Stimulated activated CD8-positive, alpha-beta memory T cell treated with anti-CD3 and anti-CD28 coated beads, Interleukin-12 subunit alpha, Interleukin-12 subunit beta, amount 100 ng/mL, for 4 hours (primary cell): ENCODE data around the gene SYS1.

ENCODE experiments used
- DNase-seq: peaks from one replicate; pipeline ENCODE4 v3.0.0-alpha.2; 2020; ENCODE audit warnings: low read depth

The SYS1 gene

GRCh38 chr20:45387274-45387673 lies 24.3 kb downstream of the SYS1 start:
- DNase-seq = no peak

DNA sequence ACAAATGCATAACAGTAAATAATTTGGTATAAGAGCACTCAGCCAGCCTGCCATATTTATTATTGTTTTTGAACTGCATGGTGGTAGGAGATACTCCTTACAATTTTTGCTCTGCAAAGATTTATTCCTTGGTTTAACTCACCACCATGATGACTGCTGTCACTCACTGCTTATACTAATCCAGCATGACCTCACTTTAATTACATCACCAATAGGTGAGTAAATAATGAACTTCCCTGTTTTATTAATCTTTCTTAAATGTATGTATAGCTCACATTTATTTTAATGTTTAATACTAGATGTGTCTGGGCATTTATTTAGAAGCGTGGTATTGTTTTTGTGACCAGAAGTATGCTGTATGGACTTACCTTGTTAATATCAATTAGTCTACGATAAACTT lies 28.0 kb downstream of the SYS1 start:
- DNase-seq = no peak

DNA sequence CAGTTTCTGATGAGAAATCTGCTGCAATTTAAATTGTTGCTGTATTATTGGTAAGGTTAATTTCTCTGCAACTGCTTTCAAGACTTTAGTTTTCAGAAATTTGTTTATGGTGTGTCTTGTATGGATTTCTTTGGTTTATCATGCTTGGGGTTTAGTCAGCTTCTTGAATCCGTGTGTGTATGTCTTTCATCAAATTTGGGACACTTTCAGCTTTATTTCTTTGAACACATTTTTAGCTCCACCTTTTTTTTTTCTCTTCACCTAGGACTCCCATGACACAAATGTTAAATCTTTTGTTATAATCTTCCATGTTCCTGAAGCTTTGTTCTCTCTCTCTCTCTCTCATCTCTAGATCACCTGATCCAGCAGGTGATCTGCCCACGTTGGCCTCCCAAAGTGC lies 28.6 kb downstream of the SYS1 start:
- DNase-seq = no peak

DNA sequence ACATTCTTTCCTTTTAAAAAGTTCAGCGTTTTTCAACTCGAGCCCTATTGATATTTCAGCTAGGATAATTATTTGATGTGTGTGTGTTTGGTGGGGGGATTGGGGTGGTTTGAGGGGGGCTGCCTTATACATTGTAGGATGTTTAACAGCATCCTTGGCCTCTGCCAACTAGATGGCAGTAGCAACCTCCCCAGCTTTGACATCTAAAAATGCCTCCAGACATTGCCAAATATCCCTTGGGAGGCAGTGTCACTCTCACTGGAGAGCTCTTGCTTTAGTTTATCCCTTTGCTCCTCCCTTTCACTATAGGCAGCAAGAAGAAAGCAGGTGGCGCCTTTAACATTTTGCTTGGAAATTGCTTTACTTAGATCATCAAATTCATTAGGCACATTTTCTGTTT lies 29.8 kb downstream of the SYS1 start:
- DNase-seq = no peak

GRCh38 chr20:45394221-45395113 lies 31.5 kb downstream of the SYS1 start:
- no peak for DNase-seq

DNA sequence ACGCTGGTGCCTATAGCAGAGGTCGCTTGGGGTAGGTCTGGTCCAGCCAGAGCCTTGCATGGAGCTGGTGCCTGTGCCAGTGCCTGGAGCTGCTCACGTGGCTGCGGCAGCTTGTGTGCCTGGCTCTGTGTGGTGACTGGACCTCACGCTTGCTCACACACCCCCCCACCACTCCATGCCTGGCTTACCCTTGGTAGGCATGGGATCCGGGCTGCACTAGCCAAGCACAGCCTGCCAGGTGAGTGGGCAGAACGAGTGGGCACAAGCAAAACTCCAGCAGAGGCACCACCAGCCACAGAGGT lies 32.1 kb downstream of the SYS1 start:
- no peak for DNase-seq

DNA sequence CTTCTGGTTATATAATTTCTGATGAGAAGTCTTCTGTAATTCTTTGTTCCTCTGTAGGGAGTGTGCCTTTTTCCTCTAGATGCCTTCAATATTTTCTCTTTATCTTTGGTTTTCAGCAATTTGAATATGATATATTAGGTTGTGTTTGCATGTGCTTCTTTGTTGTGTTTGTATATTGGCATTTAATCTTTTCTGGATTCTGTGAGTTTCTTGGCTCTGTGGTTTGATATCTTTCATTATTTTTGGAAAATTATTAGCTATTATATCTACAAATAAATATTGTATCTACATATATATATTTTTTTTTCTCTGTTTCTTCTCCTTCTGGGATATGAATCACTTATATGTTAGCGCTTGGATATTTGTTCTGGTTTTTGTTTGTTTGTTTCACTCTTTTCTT lies 36.1 kb downstream of the SYS1 start:
- no peak for DNase-seq

- DNase-seq = no peak
Observed at GRCh38 chr20:45400346-45401031, 37.5 kb downstream of the SYS1 start.

DNA sequence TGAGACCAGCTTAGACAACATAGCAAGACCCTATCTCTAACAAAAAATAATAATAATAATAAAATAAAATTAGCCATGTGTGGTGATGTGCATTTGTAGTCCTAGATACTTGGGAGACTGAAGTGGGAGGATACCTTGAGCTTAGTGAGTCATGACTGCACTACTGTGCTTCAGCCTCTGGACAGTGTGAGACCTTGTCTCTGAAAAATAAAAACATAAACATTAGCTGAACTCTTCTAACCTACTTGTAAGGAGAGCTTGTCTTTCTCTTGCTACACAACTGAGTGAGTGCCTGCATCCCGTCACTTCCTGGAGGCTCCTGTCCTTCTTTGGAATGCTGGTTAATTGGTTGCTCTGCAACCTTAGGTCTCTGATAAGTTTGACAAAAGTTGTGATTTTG lies 40.0 kb downstream of the SYS1 start:
- DNase-seq = no peak

DNA sequence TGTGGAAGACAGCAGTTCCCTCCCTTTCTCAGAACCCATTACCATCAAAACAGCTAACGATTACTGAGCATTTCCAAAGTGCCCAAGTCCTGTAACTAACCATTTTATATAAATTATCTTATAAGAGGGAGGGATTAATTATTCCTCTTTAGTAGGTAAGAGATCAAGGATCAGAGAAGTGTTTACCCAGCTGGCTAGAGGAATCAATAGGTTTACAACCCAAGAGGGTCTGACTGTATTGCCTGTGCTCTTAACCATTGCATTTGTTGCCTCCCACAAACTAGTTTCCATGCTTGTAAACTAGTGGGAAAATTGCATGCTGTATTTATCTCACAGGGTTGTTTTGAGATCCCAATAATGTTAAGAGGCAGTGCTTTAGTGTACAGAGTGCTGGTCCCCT lies 41.5 kb downstream of the SYS1 start:
- no peak for DNase-seq

DNA sequence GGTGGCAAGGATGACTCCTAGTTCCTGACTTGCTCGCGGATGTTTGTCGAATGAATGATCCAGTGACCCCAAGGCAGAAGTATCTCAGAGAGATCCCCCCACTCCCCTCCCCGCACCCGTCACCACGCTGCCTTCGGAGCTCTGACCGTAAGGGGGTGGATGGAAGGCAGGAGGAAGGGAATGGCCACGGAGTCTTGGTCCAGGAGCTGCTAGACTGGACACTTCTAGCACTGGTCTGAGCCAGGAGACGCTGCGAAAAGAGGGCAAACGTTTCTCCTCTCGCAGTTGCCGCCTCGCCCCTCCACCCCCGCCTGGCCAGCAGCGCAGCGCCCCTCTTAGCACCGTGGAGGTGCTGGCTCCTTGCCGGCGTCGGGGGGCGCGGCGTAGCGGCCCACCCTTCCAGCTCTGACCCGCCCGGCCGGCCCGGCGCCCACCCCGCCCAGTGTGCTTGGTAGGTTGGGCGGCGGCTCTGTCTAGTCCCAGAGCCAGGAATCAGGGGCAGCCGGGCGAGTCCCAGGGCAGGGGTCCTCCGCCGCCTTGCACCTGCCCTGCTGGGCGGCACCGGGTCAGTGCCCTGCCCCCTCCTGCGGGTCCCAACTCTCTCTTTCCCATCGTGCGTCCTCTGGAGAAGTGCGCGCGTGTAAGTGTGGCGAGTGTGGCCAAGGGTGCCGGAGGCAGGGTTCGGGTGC lies 42.8 kb downstream of the SYS1 start:
- no peak for DNase-seq

DNA sequence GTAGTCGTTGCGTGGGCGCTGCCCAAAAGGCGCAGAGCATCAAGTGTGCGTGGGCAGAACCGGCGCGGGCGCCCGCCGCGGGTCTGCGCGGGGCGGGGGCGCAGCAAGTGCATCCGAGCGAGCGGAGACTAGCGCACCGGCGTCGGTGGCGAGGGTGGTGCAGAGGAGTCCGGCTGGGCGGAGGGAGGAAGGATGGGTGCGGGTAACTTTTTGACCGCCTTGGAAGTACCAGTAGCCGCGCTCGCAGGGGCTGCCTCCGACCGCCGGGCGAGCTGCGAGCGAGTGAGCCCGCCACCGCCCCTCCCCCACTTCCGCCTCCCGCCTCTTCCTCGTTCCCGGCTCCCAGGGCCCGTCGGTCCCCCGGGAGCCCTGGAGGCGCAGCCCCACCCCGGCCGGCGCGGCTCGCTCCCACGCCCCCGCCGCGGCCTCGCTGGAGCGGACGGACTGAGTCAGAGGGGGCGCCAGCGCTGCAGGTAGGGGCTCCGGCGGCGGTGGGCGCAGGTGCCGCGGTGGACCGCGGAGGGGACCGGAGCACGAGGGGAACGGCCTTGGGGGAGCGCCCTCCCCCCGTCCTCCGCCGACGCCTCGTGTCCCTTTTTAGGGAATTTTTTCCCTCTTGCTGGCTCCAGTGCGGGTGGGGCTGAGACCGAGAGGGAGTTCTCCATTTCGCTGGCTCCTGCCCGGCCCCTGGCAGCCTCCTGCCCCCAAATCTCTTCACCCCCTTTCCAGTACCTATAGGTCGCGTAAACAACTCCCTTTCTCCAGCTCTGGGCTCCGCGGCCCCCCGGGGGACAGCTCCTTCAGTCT lies 43.5 kb downstream of the SYS1 start:
- DNase-seq = peak; percentile 50

DNA sequence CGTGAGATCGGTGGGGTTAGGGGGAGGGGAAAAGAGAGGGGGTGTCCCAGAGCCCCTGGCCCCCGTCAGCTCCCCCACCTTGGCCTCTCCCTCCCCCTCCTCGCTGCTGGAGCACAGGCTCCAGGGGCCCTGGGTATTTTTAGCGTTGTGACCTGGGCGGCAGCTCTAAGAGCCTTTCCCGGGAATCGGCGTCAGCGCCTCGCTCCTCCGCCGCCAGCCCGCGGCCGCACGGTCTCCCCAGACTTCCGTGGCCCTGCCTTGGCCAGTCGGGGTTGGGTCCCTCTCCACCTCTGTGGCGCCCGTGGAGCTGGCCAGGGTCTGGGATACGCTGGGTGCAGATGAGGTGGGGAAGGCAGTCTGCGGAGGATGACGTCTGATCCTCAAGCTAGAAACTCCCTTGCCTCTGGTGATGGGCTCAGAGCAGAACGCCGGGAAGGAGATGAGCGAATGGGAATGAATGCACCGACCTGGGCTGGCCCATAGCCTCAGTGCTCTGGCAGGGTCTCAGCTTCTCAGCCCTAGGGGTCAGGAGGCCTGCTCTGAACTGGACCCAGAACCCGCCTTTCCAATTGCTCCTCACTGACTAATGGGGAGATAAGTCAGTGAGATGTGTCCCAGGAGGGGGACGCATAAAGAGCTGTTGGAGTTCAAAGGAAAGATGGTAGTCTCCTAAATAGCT lies 44.2 kb downstream of the SYS1 start:
- DNase-seq = no peak

DNA sequence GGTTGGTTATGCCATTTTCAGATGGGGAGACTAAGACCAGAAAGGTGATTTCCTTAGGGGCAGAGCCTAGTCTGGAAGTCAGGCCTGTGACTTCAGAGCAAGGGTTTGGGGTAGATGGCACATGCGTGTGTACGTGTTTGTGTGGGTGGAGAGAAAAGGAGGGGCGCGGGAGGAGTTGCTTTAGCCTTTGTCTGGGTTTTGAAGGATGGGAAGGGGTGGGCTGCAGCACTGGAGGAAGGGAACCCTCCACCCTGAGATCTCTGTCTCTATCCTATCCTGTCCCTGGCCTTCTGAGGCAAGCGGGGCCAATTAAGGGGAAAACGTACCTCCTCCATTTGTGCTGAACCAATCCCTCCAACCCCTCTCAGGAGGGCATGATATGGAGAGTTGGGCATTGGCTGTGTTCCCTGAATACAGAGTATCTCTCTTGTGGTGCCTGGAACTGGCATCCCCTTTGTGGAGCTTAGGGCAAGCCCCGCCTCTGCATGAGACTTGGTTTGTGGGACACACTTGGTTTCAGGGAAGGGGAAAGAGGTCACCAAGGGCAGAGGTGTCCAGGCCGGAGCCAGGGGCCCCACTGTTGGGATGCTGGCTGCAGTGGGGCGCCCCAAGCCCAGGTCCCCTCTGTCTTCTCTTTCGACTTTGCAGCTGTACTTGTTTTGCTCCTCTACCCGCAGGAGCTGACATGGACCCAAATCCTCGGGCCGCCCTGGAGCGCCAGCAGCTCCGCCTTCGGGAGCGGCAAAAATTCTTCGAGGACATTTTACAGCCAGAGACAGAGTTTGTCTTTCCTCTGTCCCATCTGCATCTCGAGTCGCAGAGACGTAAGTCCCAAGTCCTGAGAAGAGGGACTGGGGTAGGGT lies 45.1 kb downstream of the SYS1 start, which contains the start of gene DBNDD2:
TSS of gene DBNDD2 (plus strand) at position 507 of the 863 bp plus-strand sequence. CDS start at position 686, 179 bp downstream.
- DNase-seq = no peak

GRCh38 chr20:45408646-45409213 lies 45.8 kb downstream of the SYS1 start:
- no peak for DNase-seq

GRCh38 chr20:45409521-45410272 lies 46.7 kb downstream of the SYS1 start:
- no peak for DNase-seq

- no peak for DNase-seq
Observed at GRCh38 chr20:45410887-45411286, 47.9 kb downstream of the SYS1 start.

DNA sequence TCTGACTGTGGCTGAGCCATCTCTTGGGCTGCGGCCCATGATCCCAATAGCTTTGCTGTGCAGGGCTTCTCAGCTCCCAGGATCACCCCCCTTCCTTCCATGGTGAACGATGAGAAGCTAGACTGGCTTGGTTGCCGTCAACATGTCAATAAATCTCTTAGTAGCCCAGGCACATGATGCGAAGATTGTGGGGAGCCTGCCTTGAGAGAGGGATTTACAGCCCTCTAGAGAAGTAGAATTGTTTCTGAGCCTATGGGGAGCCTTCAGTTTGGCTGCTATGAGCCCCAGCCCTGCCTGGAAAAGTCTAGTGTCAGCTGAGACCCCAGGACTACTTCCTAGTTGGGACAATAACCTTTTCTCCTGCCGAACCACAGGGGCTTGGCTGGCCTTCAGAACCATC lies 49.7 kb downstream of the SYS1 start:
- DNase-seq = no peak

DNA sequence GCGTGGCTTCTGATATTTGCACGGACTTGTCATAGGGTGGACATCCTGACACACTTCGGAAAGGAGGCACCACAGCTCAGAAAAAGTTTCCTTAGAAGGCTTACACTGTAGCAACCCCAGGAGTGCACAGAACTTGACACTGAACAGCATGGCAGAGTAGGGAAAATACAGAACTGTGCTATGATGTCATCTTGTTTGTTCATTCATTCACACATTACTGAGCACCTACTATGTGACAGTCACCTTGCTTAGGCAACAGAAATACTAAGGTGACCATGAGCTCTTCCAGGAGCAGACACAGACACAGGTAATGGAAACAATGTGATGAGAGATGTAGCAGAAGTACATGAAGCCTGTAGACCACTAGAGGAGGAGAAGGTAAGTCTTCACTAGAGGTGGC lies 50.5 kb downstream of the SYS1 start:
- DNase-seq = no peak
